ENCODE results near the gene PRDM1. TPM values are rescaled to one million over a fixed set of nuclear protein-coding genes. Genes with fewer than 3 reads are reported as not detected.
A peak's percentile ranks its signal among the peaks of the same experiment; 100 is the strongest.

PRDM1 gene
- total RNA-seq, 6 donors from 2014 or later, result 6.2 to 32.2 (median 12.9) TPM

DNA sequence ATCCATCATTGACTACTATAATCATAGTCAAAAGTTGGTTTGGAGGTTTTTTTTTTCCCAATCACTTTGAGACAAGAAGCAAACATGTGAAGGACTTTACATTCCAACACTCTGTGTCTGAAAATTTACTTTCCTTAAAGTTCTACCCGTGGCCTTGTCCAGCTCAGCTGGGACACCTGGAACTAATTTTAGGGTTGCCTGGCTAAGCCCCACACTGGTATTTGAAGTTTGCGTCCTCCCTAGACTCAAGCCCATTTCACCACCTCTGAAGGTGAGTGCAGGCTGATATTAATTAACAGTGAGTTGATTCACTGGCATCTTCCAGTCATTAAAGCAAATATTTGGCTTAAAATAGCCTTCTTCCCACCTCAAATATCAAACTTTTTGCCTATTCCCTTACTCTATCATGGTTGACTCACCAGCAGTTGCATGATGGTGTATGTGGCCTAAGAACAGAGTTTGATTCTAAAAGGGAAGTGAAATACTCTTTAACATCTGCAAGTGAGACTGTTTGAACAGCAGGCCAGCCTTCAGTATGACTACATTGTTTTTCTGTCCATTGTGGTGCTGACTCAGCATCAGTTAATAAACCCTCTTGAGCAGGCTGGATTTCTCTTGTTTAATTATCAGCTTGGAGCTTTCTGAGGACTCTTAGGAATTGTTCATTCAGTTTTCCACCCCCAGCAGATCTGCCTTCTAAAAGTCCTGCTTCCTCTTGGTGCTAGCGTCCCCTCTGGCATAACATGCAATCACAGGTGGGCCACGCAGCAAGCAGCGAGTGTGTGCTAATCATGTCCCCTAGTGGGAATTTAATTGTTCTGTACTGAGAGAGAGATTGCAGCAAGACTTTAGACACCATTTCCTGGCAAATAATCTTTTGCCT lies 1.8 kb upstream of the PRDM1 start:
- Histone ChIP-seq H3K36me3 (no peaks in the 10 kb centered on the region), H3K27ac (peak overlapping the region; percentile 77 to 87 (median 83)), H3K9me3 (no peaks in the 10 kb centered on the region), H3K4me1 (peaks cover 21 to 46% (median 34%) of the 10 kb centered on the region in 4 donors), H3K4me3 (no peak overlapping the region), H3K27me3 (no peaks in the 10 kb centered on the region)
- DNase-seq (peak in 1 of 2 donors; percentile 50), ATAC-seq (ENCODE audit: low FRiP score in 2 of 2) (peak in 1 of 2 donors; percentile 67)
- TF ChIP-seq POLR2AphosphoS5 (IDR thresholded peaks at IDR 0.05) (no peak), POLR2A (IDR thresholded peaks at IDR 0.05) (peak in 1 of 4 donors; percentile 13), EP300 (IDR thresholded peaks at IDR 0.05) (no peak)
- TF ChIP-seq, protein P1, sequence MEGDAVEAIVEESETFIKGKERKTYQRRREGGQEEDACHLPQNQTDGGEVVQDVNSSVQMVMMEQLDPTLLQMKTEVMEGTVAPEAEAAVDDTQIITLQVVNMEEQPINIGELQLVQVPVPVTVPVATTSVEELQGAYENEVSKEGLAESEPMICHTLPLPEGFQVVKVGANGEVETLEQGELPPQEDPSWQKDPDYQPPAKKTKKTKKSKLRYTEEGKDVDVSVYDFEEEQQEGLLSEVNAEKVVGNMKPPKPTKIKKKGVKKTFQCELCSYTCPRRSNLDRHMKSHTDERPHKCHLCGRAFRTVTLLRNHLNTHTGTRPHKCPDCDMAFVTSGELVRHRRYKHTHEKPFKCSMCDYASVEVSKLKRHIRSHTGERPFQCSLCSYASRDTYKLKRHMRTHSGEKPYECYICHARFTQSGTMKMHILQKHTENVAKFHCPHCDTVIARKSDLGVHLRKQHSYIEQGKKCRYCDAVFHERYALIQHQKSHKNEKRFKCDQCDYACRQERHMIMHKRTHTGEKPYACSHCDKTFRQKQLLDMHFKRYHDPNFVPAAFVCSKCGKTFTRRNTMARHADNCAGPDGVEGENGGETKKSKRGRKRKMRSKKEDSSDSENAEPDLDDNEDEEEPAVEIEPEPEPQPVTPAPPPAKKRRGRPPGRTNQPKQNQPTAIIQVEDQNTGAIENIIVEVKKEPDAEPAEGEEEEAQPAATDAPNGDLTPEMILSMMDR (IDR thresholded peaks at IDR 0.05), result peak; percentile 25 to 51 (median 38)
- WGBS, 2 donors, result 51 to 57% methylated on average over 5 of the region's 5 CpGs

DNA sequence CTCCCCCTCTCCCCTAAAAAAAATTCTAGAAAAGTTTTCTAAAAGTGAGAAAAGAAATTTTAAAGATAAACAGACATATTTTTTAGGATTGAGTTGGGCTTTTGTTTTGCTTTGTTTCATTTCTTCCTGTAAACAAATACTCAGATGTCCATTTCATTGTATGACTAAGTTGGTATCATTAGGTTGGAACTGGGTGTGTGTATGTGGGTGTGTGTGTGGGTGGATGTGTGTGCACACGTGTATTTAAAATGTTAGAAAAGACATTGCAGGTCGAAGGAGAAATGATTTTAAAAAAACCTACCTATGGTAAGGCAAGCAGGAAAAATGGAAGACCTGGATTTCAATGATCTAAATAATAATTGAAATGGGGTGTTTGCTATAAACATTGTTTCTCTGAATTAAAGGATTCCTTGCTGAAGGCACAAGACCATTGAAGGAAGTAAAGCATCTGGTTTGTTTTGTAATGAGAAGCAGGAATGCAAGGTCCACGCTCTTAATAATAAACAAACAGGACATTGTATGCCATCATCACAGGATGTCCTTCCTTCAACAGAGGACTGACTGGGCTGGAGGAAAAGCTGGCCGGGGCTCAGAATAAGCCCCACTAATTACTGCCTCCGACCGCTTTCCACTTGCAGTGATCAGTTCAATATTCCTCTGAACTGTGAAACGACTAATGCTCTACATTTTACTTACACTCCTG lies 996 bp upstream of the PRDM1 start:
- no peak for TF ChIP-seq EP300 (IDR thresholded peaks at IDR 0.05)
- TF ChIP-seq POLR2A (IDR thresholded peaks at IDR 0.05), result no peak
- TF ChIP-seq POLR2AphosphoS5 (IDR thresholded peaks at IDR 0.05), result peak in 1 of 2 donors; percentile 35
- TF ChIP-seq, protein P1 (IDR thresholded peaks at IDR 0.05), result no peak
- peaks cover 27 to 46% (median 34%) of the 10 kb centered on the region in 4 donors for H3K4me1 ChIP-seq
- DNase-seq, result no peak
- H3K4me3 ChIP-seq, result peak overlapping the region in 2 of 4 donors; percentile 55 to 60
- WGBS, 2 donors, result 39 to 40% methylated on average over 7 of the region's 7 CpGs
- no peaks in the 10 kb centered on the region for H3K36me3 ChIP-seq
- peak overlapping the region; percentile 77 to 87 (median 83) for H3K27ac ChIP-seq
- no peaks in the 10 kb centered on the region for H3K9me3 ChIP-seq
- no peaks in the 10 kb centered on the region for H3K27me3 ChIP-seq
- no peak for ATAC-seq (ENCODE audit: low FRiP score in 2 of 2)

DNA sequence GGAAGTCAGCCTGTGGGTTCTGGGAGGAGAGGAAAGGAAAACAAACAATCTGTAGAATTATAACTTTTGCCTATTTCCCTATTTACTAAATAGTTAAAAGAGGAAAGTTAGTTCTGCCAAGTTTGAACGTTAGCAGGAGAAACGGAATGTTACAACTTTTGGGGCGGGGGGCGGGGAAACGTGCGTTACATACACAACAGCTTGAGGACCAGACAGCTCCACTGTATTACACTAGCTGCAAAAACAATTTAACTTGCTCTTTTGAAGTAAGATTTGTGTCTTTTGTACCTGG lies 498 bp upstream of the PRDM1 start:
- Histone ChIP-seq H3K4me3 (peak overlapping the region; percentile 39 to 60 (median 52)), H3K9me3 (no peaks in the 10 kb centered on the region), H3K4me1 (peaks cover 27 to 46% (median 34%) of the 10 kb centered on the region in 4 donors), H3K27me3 (no peaks in the 10 kb centered on the region), H3K36me3 (no peaks in the 10 kb centered on the region), H3K27ac (peak overlapping the region; percentile 77 to 87 (median 83))
- no peak for ATAC-seq (ENCODE audit: low FRiP score in 2 of 2)
- 6 to 7% methylated on average over 6 of the region's 6 CpGs for WGBS, 2 donors
- DNase-seq, result no peak
- TF ChIP-seq EP300 (IDR thresholded peaks at IDR 0.05), result no peak
- TF ChIP-seq, protein P1 (IDR thresholded peaks at IDR 0.05), result no peak
- no peak for TF ChIP-seq POLR2A (IDR thresholded peaks at IDR 0.05)
- no peak for TF ChIP-seq POLR2AphosphoS5 (IDR thresholded peaks at IDR 0.05)

DNA sequence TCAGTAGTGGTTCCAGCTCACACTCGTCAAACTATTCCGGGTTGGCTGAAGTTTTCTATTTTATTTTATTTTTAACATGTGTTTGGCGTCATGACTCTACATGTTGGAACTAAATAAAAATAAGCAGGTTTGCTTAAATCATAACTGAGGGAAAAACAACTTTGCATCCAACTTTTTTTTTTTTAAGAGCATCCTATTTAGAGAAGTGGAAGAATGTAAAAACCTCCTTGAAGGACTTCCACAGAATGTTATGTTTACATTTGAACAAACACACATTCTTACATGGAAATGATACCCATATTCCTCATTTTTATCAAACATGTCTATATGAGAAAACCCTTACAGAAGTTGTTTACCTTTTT lies 659 bp downstream of the PRDM1 start:
- Histone ChIP-seq H3K27ac (peak overlapping the region; percentile 77 to 87 (median 83)), H3K27me3 (no peaks in the 10 kb centered on the region), H3K36me3 (no peaks in the 10 kb centered on the region), H3K9me3 (no peaks in the 10 kb centered on the region), H3K4me3 (peak overlapping the region; percentile 39 to 60 (median 52)), H3K4me1 (peaks cover 27 to 46% (median 34%) of the 10 kb centered on the region in 4 donors)
- ATAC-seq (ENCODE audit: low FRiP score in 2 of 2) (no peak), DNase-seq (no peak)
- no peak for TF ChIP-seq EP300 (IDR thresholded peaks at IDR 0.05)
- TF ChIP-seq, protein P1 (IDR thresholded peaks at IDR 0.05), result no peak
- no peak for TF ChIP-seq POLR2A (IDR thresholded peaks at IDR 0.05)
- TF ChIP-seq POLR2AphosphoS5 (IDR thresholded peaks at IDR 0.05), result no peak
- whole genome bisulfite sequencing, 2 donors, result 3 to 4% methylated on average over 3 of the region's 3 CpGs

Measured in upper lobe of left lung (tissue), 6 donors.